Uterus (tissue), 4 donors: Measurements from ENCODE around the gene GRIA1. TPM values are rescaled to one million over a fixed set of nuclear protein-coding genes. Genes with fewer than 3 reads are reported as not detected.

Experiments used
- DNase-seq, 2 donors: peaks; one replicate each; pipeline ENCODE4 v3.0.0-alpha.2; 2019 to 2020
- H3K27ac ChIP-seq, 2 donors: fragments of 200-600 bp; sonication (generic); 1 replicate in 1 of 2; 2 replicates in 1 of 2; pipeline ENCODE4 v1.5.1; 2016 to 2018
- H3K27me3 ChIP-seq, 2 donors: fragments of 200-600 bp; sonication (generic); one replicate each; pipeline ENCODE4 v1.5.1; 2018 to 2019; ENCODE audit warnings: control low read depth in 1 of 2
- H3K36me3 ChIP-seq, 2 donors: fragments of 200-600 bp; sonication (generic); one replicate each; pipeline ENCODE4 v1.5.1; 2019; ENCODE audit warnings: control low read depth in 1 of 2
- H3K4me1 ChIP-seq, 2 donors: fragments of 200-600 bp; sonication (generic); one replicate each; pipeline ENCODE4 v1.5.1; 2018 to 2019; ENCODE audit warnings: control low read depth in 1 of 2
- H3K4me3 ChIP-seq, 2 donors: fragments of 200-600 bp; sonication (generic); 1 replicate in 1 of 2; 2 replicates in 1 of 2; pipeline ENCODE4 v1.5.1; 2018 to 2019; ENCODE audit warnings: mild to moderate bottlenecking in 1 of 2
- H3K9me3 ChIP-seq, 2 donors: fragments of 200-600 bp; sonication (generic); one replicate each; pipeline ENCODE4 v1.5.1; 2019; ENCODE audit warnings: control low read depth in 1 of 2
- CTCF ChIP-seq, 4 experiments: fragments of 200-600 bp in 2 of 4; fragments of 450-650 bp in 2 of 4; sonication (generic) in 2 of 4; IDR thresholded peaks; one replicate each; pipeline ENCODE4 v1.5.1; 2016 to 2019; ENCODE audit warnings: antibody characterized with exemption in 4 of 4, mild to moderate bottlenecking in 2 of 4, moderate library complexity in 1 of 4
- POLR2A ChIP-seq, 2 donors: fragments of 450-650 bp; IDR thresholded peaks; one replicate each; pipeline ENCODE4 v1.6.1; 2016; ENCODE audit warnings: antibody characterized with exemption in 2 of 2, mild to moderate bottlenecking in 1 of 2, moderate library complexity in 1 of 2
- intact Hi-C: fragments of 100-400 bp; cut with DNase I; formaldehyde crosslinking; loops from one replicate; pipeline ENCODE4 v1.15.1; 2023; ENCODE audit warnings: low total_unique reads
- total RNA-seq, 4 donors: library from RNA; depleted of rRNA in 3 of 4; stranded (reverse); fragments of >200 nt in 3 of 4; gene quantifications; one replicate each; pipeline versions ENCODE4 v1.1.0 to v1.2.4, GENCODE V29; 2014 to 2023
- donor health status: DM: yes; HTN: yes; CAD: no.

Gene GRIA1
- total RNA-seq, 4 donors from 2014 or later: 0.37 to 24.1 (median 1.5) TPM; not detected in 1

GRCh38 chr5:153641183-153641688 is 150.8 kb downstream of the GRIA1 start:
- Histone ChIP-seq H3K36me3 (no peaks in the 10 kb centered on the region), H3K9me3 (no peaks in the 10 kb centered on the region), H3K27ac (no peak overlapping the region), H3K4me3 (no peak overlapping the region), H3K4me1 (no peaks in the 10 kb centered on the region), H3K27me3 (no peaks in the 10 kb centered on the region)
- intact Hi-C loops: no loop called here
- TF ChIP-seq CTCF (IDR thresholded peaks at IDR 0.05) (no peak), POLR2A (IDR thresholded peaks at IDR 0.05) (no peak)
- DNase-seq: no peak

GRCh38 chr5:153654504-153655200 is 164.2 kb downstream of the GRIA1 start:
- no peak overlapping the region for H3K4me3 ChIP-seq
- no peaks in the 10 kb centered on the region for H3K36me3 ChIP-seq
- no peaks in the 10 kb centered on the region for H3K9me3 ChIP-seq
- H3K27ac ChIP-seq: no peak overlapping the region
- DNase-seq: no peak
- no peaks in the 10 kb centered on the region for H3K4me1 ChIP-seq
- TF ChIP-seq POLR2A (IDR thresholded peaks at IDR 0.05) (no peak), CTCF (IDR thresholded peaks at IDR 0.05) (no peak)
- no peaks in the 10 kb centered on the region for H3K27me3 ChIP-seq
- intact Hi-C loops: no loop called here

- Histone ChIP-seq H3K27me3 (no peaks in the 10 kb centered on the region), H3K4me3 (no peak overlapping the region), H3K9me3 (no peaks in the 10 kb centered on the region), H3K36me3 (no peaks in the 10 kb centered on the region), H3K27ac (no peak overlapping the region), H3K4me1 (no peaks in the 10 kb centered on the region)
- no peak for DNase-seq
- no peak for TF ChIP-seq CTCF (IDR thresholded peaks at IDR 0.05)
- intact Hi-C loops: no loop called here
These were observed 164.7 kb downstream of the GRIA1 start for GRCh38 chr5:153655201-153655510.

GRCh38 chr5:153658149-153658548 is 167.7 kb downstream of the GRIA1 start:
- no peaks in the 10 kb centered on the region for H3K9me3 ChIP-seq
- TF ChIP-seq POLR2A (IDR thresholded peaks at IDR 0.05) (no peak), CTCF (IDR thresholded peaks at IDR 0.05) (no peak)
- H3K4me1 ChIP-seq: no peaks in the 10 kb centered on the region
- no peak for DNase-seq
- H3K36me3 ChIP-seq: no peaks in the 10 kb centered on the region
- H3K27ac ChIP-seq: no peak overlapping the region
- intact Hi-C loops: no loop called here
- no peak overlapping the region for H3K4me3 ChIP-seq
- H3K27me3 ChIP-seq: no peaks in the 10 kb centered on the region

- TF ChIP-seq POLR2A (IDR thresholded peaks at IDR 0.05): no peak
- no peaks in the 10 kb centered on the region for H3K9me3 ChIP-seq
- no peaks in the 10 kb centered on the region for H3K4me1 ChIP-seq
- H3K36me3 ChIP-seq: no peaks in the 10 kb centered on the region
- H3K27ac ChIP-seq: no peak overlapping the region
- no peaks in the 10 kb centered on the region for H3K27me3 ChIP-seq
- no peak for DNase-seq
- intact Hi-C loops: no loop called here
- H3K4me3 ChIP-seq: no peak overlapping the region
These were observed 168.1 kb downstream of the GRIA1 start for GRCh38 chr5:153658606-153659005.
